ENCODE measurements around the gene CAPZA1.

GRCh38 chr1:112719706-112720105, 100.1 kb downstream of the CAPZA1 start:
- no peak for TF ChIP-seq CTCF (IDR thresholded peaks at IDR 0.05; ENCODE audit: low read depth, low read length, missing input control)
- TF ChIP-seq EGR1 (IDR thresholded peaks at IDR 0.05; ENCODE audit: low read depth in 2 of 2) = no peak
- TF ChIP-seq, protein P1, sequence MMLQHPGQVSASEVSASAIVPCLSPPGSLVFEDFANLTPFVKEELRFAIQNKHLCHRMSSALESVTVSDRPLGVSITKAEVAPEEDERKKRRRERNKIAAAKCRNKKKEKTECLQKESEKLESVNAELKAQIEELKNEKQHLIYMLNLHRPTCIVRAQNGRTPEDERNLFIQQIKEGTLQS (IDR thresholded peaks at IDR 0.05) = no peak
- no peak for TF ChIP-seq RXRA (IDR thresholded peaks at IDR 0.05)
- TF ChIP-seq RAD21 (IDR thresholded peaks at IDR 0.05) = no peak
- TF ChIP-seq REST (IDR thresholded peaks at IDR 0.05) = no peak
